Ishikawa (cell line): ENCODE data around the gene FADS1.

Experiments used
- CREB1 ChIP-seq: IDR thresholded peaks from 2 replicates; pipeline ENCODE4 v1.6.1; 2012; ENCODE audit warnings: low read depth
- FOXM1 ChIP-seq: IDR thresholded peaks from 2 replicates; pipeline ENCODE4 v1.6.1; 2012; ENCODE audit warnings: low read depth, borderline replicate concordance

- TF ChIP-seq FOXM1 (no peak), CREB1 (no peak)
These were observed 36.9 kb downstream of the FADS1 start for GRCh38 chr11:61779666-61780525.
